Measurements from ENCODE around the gene IPO5. TPM values are rescaled to one million over a fixed set of nuclear protein-coding genes. Genes with fewer than 3 reads are reported as not detected.
A peak's percentile ranks its signal among the peaks of the same experiment; 100 is the strongest.
"Not testable (repeated sequence)": the region's sequence is repeated elsewhere in the genome, so short reads cannot be mapped to it uniquely, and the experiment has no call there.

The IPO5 gene
- total RNA-seq, 2 experiments from 2014 or later: 201 to 214 TPM

DNA sequence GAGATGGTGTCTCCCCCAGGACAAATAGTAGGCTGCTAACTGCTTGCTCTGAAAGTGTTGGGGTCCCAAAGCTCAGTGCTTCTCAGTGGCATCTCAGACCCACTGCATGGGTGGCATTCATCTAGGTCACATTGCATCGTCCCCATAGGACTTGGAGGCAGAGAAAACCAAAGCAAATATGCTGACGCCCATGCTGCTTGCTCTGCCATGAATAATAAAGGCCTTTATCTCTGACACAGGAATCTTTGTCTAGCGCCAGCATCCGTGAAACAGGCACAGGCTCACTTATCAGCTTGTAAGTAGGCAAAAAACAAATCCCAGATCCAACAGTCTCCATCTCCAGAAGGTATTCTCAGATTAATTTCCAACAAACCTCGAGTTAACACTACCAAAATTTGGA, 18.9 kb upstream of the IPO5 start:
- intact Hi-C loops (cut with micrococcal nuclease): no loop called here
- ChIA-PET POLR2A (no interaction called here), CTCF (no interaction called here)
- H3K27me3 Mint-ChIP-seq: peaks cover 19% of the 10 kb centered on the region
- no peak for DNase-seq
- no peaks in the 10 kb centered on the region for H3K4me1 Mint-ChIP-seq (ENCODE audit: low read depth)
- H3K4me3 Mint-ChIP-seq: no peak overlapping the region
- H3K9me3 Mint-ChIP-seq: no peaks in the 10 kb centered on the region
- H3K27ac Mint-ChIP-seq: no peak overlapping the region
- no peaks in the 10 kb centered on the region for H3K36me3 Mint-ChIP-seq

DNA sequence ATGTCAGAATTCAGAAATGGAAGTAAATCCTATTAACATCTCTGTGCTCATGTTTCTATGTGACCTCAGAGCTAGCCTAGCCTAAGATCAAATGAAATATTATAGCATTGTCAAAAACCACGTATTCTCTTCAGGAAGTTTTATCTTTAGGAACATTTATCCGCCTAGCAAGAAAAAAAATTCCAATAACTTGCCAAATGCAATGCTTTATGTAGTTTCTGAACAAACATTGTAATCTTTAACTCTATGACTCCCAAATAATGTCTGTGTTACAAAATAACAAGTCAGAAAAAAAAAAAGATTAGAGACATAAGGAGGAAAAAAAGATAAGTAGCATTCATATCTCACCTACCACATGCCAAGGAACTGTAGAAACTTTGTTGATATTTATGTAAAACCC, 18.4 kb upstream of the IPO5 start:
- intact Hi-C loops (cut with micrococcal nuclease): no loop called here
- Mint-ChIP-seq H3K36me3 (no peaks in the 10 kb centered on the region), H3K27me3 (peaks cover 22% of the 10 kb centered on the region), H3K4me1 (ENCODE audit: low read depth) (no peaks in the 10 kb centered on the region), H3K27ac (no peak overlapping the region), H3K4me3 (no peak overlapping the region), H3K9me3 (no peaks in the 10 kb centered on the region)
- DNase-seq: no peak
- ChIA-PET POLR2A (no interaction called here), CTCF (no interaction called here)

DNA sequence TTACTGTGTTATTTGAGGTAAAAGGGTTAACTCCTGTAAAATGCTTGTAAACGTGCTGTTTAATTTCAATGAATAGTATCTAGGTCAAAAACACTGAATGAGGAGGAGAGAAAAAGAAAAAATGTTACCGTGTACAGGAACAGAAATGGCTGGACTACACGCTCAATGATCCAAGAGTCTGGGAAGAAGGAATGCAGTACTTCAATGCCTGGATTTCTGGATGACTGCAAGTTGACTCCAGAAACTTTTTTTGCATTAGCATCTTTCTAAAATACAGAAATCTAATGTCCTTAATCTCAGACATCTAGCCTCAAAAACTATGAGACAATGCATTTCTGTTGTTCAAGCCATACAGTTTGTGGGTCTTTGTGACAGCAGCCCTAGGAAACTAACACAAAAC, 17.4 kb upstream of the IPO5 start:
- peaks cover 22% of the 10 kb centered on the region for H3K27me3 Mint-ChIP-seq
- intact Hi-C loops (cut with micrococcal nuclease): no loop called here
- H3K4me1 Mint-ChIP-seq (ENCODE audit: low read depth): no peaks in the 10 kb centered on the region
- ChIA-PET CTCF (no interaction called here), POLR2A (no interaction called here)
- no peak for DNase-seq
- no peak overlapping the region for H3K27ac Mint-ChIP-seq
- H3K4me3 Mint-ChIP-seq: no peak overlapping the region
- H3K36me3 Mint-ChIP-seq: no peaks in the 10 kb centered on the region
- H3K9me3 Mint-ChIP-seq: no peaks in the 10 kb centered on the region

DNA sequence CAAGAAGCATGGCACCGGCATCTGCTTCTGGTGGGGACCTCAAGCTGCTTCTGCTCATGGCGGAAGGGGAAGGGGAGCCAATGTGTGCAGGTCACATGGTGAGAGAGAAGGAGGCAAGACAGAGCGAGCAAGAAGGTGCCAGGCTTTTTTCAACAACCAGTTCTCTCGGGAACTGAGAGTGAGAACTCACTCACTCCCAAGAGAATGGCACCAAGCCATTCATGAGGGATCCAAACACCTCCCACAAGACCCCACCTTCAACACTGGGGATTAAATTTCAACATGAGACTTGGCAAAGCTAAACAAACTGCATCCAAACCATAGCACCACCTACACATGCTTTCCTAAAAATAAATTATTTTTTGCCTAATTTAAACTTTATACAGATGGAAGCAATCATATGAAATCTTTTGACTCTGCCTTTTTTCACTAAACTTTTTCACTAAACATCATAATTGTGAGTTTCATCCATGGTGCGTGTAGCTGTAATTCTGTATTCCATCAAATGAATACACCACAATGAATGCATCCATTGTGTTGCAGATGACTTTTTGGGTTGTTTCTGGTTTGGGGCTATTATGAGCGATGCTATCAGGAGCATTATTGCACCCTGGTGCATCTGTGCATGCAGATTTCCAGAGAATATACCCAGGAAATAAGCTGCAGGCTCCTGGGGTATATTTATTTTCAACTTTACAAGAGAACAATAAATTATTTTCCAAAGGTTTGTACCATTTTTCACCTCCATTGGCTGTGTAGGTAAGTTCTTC, 14.6 kb upstream of the IPO5 start:
- H3K9me3 Mint-ChIP-seq: no peaks in the 10 kb centered on the region
- ChIA-PET CTCF (no interaction called here), POLR2A (no interaction called here)
- H3K36me3 Mint-ChIP-seq: no peaks in the 10 kb centered on the region
- no peak overlapping the region for H3K4me3 Mint-ChIP-seq
- H3K4me1 Mint-ChIP-seq (ENCODE audit: low read depth): no peaks in the 10 kb centered on the region
- no peak for DNase-seq
- H3K27ac Mint-ChIP-seq: no peak overlapping the region
- H3K27me3 Mint-ChIP-seq: peaks cover 14% of the 10 kb centered on the region
- intact Hi-C loops (cut with micrococcal nuclease): no loop called here

DNA sequence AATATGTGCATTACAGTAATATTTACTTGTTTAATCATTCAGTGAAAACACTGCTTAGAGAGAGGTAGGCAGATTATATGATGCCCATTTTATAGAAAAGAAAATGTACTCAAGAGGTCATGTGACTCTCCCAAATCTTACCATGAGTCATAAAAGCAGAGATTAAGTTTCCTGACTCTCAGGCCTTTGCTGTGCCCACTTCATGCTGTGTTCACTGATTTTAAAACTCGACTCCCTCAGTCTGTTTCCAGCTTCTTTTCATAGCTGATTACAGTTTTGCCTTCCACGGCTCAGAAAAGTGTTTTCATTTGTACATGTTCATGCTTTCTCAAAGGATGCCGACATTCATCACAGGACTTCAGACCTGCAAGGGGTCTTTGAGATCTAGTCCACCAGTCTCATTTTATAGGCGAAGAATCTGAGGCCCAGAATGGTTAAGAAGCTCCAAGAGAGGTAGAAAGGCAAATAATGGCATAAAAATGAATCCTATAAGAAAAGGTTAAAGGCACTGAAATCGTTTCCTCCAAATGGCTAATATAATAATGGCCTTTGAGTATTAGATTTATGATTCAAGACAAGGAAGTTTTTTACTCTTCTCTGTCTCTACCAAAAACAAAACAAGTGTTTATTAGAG, 9.0 kb upstream of the IPO5 start:
- DNase-seq: no peak
- intact Hi-C loops (cut with micrococcal nuclease): no loop called here
- H3K36me3 Mint-ChIP-seq: no peaks in the 10 kb centered on the region
- H3K27me3 Mint-ChIP-seq: peaks cover 4% of the 10 kb centered on the region
- H3K27ac Mint-ChIP-seq: no peak overlapping the region
- ChIA-PET CTCF (no interaction called here), POLR2A (no interaction called here)
- no peaks in the 10 kb centered on the region for H3K9me3 Mint-ChIP-seq
- no peak overlapping the region for H3K4me3 Mint-ChIP-seq
- H3K4me1 Mint-ChIP-seq (ENCODE audit: low read depth): peaks cover 5% of the 10 kb centered on the region

DNA sequence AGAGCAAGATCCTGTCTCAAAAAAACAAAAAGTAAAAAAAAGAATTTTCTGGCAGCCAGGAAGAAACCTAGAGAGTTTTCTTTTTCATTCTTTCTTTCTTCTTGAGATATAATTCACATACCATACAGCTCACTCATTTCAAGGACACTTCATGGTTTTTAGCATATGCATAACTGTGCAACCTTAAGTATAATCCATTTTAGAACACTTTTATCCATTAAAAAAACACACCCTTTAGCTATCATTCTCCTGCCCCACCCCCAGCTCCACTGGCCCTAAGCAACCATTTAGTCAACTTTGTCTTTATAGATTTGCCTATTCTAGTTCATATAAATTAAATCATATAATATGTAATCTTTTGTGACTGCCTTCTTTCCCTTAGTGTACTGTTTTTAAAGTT, 8.1 kb upstream of the IPO5 start:
- CTCF ChIA-PET: no interaction called here
- POLR2A ChIA-PET: no interaction called here
- no peak for DNase-seq
- Mint-ChIP-seq H3K4me1 (ENCODE audit: low read depth) (peaks cover 5% of the 10 kb centered on the region), H3K36me3 (peaks cover 2% of the 10 kb centered on the region), H3K27me3 (peaks cover 2% of the 10 kb centered on the region), H3K4me3 (no peak overlapping the region), H3K9me3 (peaks cover 2% of the 10 kb centered on the region), H3K27ac (no peak overlapping the region)
- intact Hi-C loops (cut with micrococcal nuclease): no loop called here

DNA sequence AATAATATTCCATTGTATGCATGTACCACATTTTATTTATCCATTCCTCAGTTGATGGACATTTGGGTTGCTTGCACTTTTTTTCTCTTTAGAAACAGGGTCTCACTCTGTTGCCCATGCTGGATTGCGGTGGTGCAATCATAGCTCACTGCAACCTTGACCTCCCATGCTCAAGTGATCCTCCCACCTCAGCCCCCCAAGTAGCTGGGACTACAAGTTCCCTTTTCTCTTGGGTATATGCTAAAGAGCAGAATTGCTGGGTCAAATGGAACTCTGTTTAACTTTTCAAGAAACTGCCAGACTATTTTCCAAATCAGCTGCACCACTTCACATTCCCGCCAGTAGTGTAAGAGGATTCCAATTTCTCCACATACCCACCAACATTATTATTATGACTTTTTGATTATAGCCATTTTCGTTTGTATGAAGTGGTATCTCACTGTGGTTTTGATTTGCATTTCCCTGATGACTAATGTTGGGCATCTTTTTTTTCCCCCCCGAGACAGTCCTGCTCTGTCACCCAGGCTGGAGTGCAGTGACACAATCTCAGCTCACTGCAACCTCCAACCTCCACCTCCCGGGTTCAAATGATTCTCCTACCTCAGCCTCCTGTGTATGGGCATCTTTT, 7.6 kb upstream of the IPO5 start:
- peak; percentile 11 for DNase-seq
- peaks cover 3% of the 10 kb centered on the region for H3K27me3 Mint-ChIP-seq
- H3K4me3 Mint-ChIP-seq: no peak overlapping the region
- peaks cover 2% of the 10 kb centered on the region for H3K36me3 Mint-ChIP-seq
- H3K4me1 Mint-ChIP-seq (ENCODE audit: low read depth): peaks cover 5% of the 10 kb centered on the region
- intact Hi-C loops (cut with micrococcal nuclease): no loop called here
- ChIA-PET POLR2A (no interaction called here), CTCF (no interaction called here)
- H3K27ac Mint-ChIP-seq: no peak overlapping the region
- H3K9me3 Mint-ChIP-seq: peaks cover 2% of the 10 kb centered on the region

DNA sequence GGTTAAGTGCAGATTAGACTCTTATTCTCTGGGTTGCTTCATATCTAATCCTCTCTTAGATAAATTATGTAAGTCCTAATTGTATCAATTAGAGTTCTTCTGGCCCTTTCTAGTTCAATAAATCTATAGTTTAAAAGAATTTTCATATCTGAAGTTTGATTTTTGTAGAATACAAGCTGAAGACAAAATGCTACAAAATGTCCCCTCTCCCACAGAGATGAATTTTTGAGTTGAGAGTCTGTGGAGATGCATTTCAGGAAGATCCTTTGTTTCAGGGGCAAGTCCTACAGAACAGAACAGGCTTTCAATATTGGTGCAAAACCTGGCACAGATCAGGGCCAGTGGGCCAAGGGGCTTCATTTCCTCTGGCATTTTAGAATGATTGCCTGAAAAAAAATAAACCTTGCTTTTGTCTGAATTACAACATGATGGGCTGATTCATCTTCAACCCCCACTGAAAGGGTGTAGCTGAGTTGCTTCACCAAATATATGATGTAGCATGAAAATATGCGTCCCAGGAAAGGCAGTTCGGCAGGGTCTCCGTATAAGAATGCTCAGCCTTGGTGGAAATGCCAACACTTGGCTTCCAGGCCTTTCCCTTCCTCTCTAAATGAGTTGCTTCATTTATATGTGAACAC, 6.4 kb upstream of the IPO5 start:
- no peak for DNase-seq
- Mint-ChIP-seq H3K4me1 (ENCODE audit: low read depth) (peaks cover 5% of the 10 kb centered on the region), H3K27me3 (peaks cover 3% of the 10 kb centered on the region), H3K36me3 (peaks cover 2% of the 10 kb centered on the region), H3K4me3 (no peak overlapping the region), H3K27ac (no peak overlapping the region), H3K9me3 (peaks cover 2% of the 10 kb centered on the region)
- CTCF ChIA-PET: interaction anchor here (1.2 kb wide), 1 partner anchor 91 kb away, joined by 4 read pairs; no protein-coding TSS in a partner anchor
- POLR2A ChIA-PET: no interaction called here
- intact Hi-C loops (cut with micrococcal nuclease): no loop called here

DNA sequence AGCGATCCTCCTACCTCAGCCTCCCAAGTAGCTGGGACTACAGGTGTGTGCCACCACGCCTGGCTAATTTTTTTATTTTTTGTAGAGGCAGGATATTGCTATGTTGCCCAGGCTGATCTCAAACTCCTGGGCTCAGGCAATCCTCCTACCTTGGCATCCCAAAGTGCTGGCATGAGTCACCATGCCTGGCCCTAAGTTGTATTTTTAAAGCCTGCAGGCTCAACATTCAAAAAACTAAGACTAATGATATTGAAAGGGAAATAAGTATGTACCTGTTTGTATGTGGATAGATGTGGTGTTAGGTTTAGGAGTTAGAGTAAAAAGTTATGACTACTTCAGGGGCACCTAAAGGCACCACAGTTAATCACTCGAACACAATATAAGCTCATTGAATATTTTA, 5.4 kb upstream of the IPO5 start:
- intact Hi-C loops (cut with micrococcal nuclease): no loop called here
- Mint-ChIP-seq H3K9me3 (peaks cover 2% of the 10 kb centered on the region), H3K4me1 (ENCODE audit: low read depth) (peaks cover 5% of the 10 kb centered on the region), H3K4me3 (no peak overlapping the region), H3K36me3 (peaks cover 2% of the 10 kb centered on the region), H3K27ac (no peak overlapping the region), H3K27me3 (peaks cover 3% of the 10 kb centered on the region)
- CTCF ChIA-PET: interaction anchor here (1.2 kb wide), 1 partner anchor 92 kb away, joined by 4 read pairs; no protein-coding TSS in a partner anchor
- POLR2A ChIA-PET: no interaction called here
- no peak for DNase-seq

DNA sequence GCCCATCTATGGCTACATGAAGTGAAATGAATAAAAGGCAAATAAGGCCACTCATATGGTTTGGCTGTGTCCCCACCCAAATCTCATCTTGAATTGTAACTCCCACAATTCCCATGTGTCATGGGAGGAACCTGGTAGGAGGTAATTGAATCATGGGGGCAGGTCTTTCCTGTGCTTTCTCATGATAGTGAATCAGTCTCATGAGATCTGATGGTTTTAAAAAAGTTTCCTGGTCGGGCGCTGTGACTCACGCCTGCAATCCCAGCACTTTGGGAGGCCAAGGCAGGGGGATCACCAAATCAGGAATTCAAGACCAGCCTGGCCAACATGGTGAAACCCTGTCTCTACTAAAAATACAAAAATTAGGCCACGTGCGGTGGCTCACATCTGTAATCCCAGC, 4.2 kb upstream of the IPO5 start:
- intact Hi-C loops (cut with micrococcal nuclease); H3K4me1 Mint-ChIP-seq (ENCODE audit: low read depth); H3K9me3 Mint-ChIP-seq; H3K4me3 Mint-ChIP-seq; H3K27me3 Mint-ChIP-seq; POLR2A ChIA-PET; H3K36me3 Mint-ChIP-seq; CTCF ChIA-PET; DNase-seq; H3K27ac Mint-ChIP-seq: not testable (repeated sequence)

DNA sequence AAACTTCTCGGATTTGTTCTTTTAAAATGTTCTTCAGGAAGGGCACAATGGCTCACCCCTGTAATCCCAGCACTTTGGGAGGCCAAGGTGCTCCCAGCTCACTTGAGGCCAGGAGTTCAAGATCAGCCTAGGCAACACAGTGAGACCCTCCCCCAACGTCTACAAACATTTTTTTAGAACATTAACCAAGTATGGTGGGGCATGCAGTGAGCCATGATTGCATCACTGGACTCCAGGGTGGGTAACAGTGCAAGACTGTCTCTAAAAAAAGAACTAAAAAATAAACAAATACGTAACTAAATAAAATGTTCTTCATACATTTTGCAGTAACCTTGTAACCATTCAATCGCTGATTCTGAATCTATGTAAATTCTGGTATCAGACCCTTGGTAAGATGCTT, 2.1 kb upstream of the IPO5 start:
- POLR2A ChIA-PET: no interaction called here
- DNase-seq: no peak
- H3K27me3 Mint-ChIP-seq: peaks cover 3% of the 10 kb centered on the region
- no peaks in the 10 kb centered on the region for H3K4me1 Mint-ChIP-seq (ENCODE audit: low read depth)
- H3K9me3 Mint-ChIP-seq: peaks cover 2% of the 10 kb centered on the region
- CTCF ChIA-PET: no interaction called here
- H3K4me3 Mint-ChIP-seq: no peak overlapping the region
- intact Hi-C loops (cut with micrococcal nuclease): no loop called here
- peaks cover 2% of the 10 kb centered on the region for H3K36me3 Mint-ChIP-seq
- H3K27ac Mint-ChIP-seq: no peak overlapping the region

DNA sequence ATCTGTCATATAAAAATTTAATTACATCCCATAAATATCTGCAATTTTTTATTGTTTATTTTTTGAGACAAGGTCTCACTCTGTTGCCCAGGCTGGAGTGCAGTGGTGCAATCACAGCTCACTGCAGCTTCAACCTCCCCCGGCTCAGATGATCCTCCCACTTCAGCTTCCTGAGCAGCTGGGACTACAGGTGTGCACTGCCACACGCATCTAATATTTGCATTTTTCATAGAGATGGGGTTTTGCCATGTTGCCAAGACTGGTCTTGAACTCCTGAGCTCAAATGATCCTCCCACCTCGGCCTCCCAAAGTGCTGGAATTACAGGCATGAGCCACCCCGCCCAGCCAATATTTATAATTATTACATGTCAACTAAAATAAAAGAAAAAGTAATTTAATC, 644 bp upstream of the IPO5 start:
- H3K9me3 Mint-ChIP-seq; intact Hi-C loops (cut with micrococcal nuclease); H3K27ac Mint-ChIP-seq; POLR2A ChIA-PET; H3K4me3 Mint-ChIP-seq; H3K4me1 Mint-ChIP-seq (ENCODE audit: low read depth); H3K27me3 Mint-ChIP-seq; DNase-seq; H3K36me3 Mint-ChIP-seq: not testable (repeated sequence)
- CTCF ChIA-PET: interaction anchor here (0.5 kb wide), 1 partner anchor 35 kb away, joined by 3 read pairs; no protein-coding TSS in a partner anchor
